ENCODE data around the gene CFAP97D2.

Gene CFAP97D2

GRCh38 chr13:114136576-114136975 lies 42.5 kb upstream of the CFAP97D2 start:
- no peaks in the 10 kb centered on the region for H3K27me3 ChIP-seq (ENCODE audit: insufficient read depth, low read length)
- no peak overlapping the region for H2AFZ ChIP-seq (ENCODE audit: low read depth, low read length)
- H3K4me3 ChIP-seq (ENCODE audit: low read length), result no peak overlapping the region
- H3K9me3 ChIP-seq (ENCODE audit: low read length), result no peaks in the 10 kb centered on the region
- H3K36me3 ChIP-seq (ENCODE audit: insufficient read depth, low read length), result no peaks in the 10 kb centered on the region
- peaks cover 19% of the 10 kb centered on the region for H3K4me1 ChIP-seq (ENCODE audit: insufficient read depth, low read length)

GRCh38 chr13:114140131-114140905 lies 38.7 kb upstream of the CFAP97D2 start:
- H2AFZ ChIP-seq (ENCODE audit: low read depth, low read length), result no peak overlapping the region
- H3K9me3 ChIP-seq (ENCODE audit: low read length), result no peaks in the 10 kb centered on the region
- no peaks in the 10 kb centered on the region for H3K36me3 ChIP-seq (ENCODE audit: insufficient read depth, low read length)
- peaks cover 14% of the 10 kb centered on the region for H3K4me1 ChIP-seq (ENCODE audit: insufficient read depth, low read length)
- H3K4me3 ChIP-seq (ENCODE audit: low read length), result no peak overlapping the region
- H3K27me3 ChIP-seq (ENCODE audit: insufficient read depth, low read length), result no peaks in the 10 kb centered on the region

GRCh38 chr13:114140906-114141250 lies 38.2 kb upstream of the CFAP97D2 start:
- H3K4me3 ChIP-seq (ENCODE audit: low read length), result no peak overlapping the region
- no peaks in the 10 kb centered on the region for H3K36me3 ChIP-seq (ENCODE audit: insufficient read depth, low read length)
- no peaks in the 10 kb centered on the region for H3K27me3 ChIP-seq (ENCODE audit: insufficient read depth, low read length)
- H2AFZ ChIP-seq (ENCODE audit: low read depth, low read length), result no peak overlapping the region
- peaks cover 14% of the 10 kb centered on the region for H3K4me1 ChIP-seq (ENCODE audit: insufficient read depth, low read length)
- H3K9me3 ChIP-seq (ENCODE audit: low read length), result no peaks in the 10 kb centered on the region

- H3K4me3 ChIP-seq (ENCODE audit: low read length), result no peak overlapping the region
- H3K36me3 ChIP-seq (ENCODE audit: insufficient read depth, low read length), result no peaks in the 10 kb centered on the region
- H3K27me3 ChIP-seq (ENCODE audit: insufficient read depth, low read length), result no peaks in the 10 kb centered on the region
- no peaks in the 10 kb centered on the region for H3K9me3 ChIP-seq (ENCODE audit: low read length)
- no peak overlapping the region for H2AFZ ChIP-seq (ENCODE audit: low read depth, low read length)
- peaks cover 14% of the 10 kb centered on the region for H3K4me1 ChIP-seq (ENCODE audit: insufficient read depth, low read length)
Observed at GRCh38 chr13:114141261-114141996, 37.6 kb upstream of the CFAP97D2 start.

- H3K4me3 ChIP-seq (ENCODE audit: low read length), result no peak overlapping the region
- no peak overlapping the region for H2AFZ ChIP-seq (ENCODE audit: low read depth, low read length)
- H3K4me1 ChIP-seq (ENCODE audit: insufficient read depth, low read length), result peaks cover 12% of the 10 kb centered on the region
- no peaks in the 10 kb centered on the region for H3K36me3 ChIP-seq (ENCODE audit: insufficient read depth, low read length)
- no peaks in the 10 kb centered on the region for H3K9me3 ChIP-seq (ENCODE audit: low read length)
- H3K27me3 ChIP-seq (ENCODE audit: insufficient read depth, low read length), result no peaks in the 10 kb centered on the region
Observed at GRCh38 chr13:114142137-114142550, 36.9 kb upstream of the CFAP97D2 start.

GRCh38 chr13:114142640-114143490 lies 36.2 kb upstream of the CFAP97D2 start:
- H3K4me3 ChIP-seq (ENCODE audit: low read length), result no peak overlapping the region
- H3K4me1 ChIP-seq (ENCODE audit: insufficient read depth, low read length), result peaks cover 12% of the 10 kb centered on the region
- H3K9me3 ChIP-seq (ENCODE audit: low read length), result no peaks in the 10 kb centered on the region
- H3K36me3 ChIP-seq (ENCODE audit: insufficient read depth, low read length), result no peaks in the 10 kb centered on the region
- no peaks in the 10 kb centered on the region for H3K27me3 ChIP-seq (ENCODE audit: insufficient read depth, low read length)
- H2AFZ ChIP-seq (ENCODE audit: low read depth, low read length), result no peak overlapping the region

- H3K4me3 ChIP-seq (ENCODE audit: low read length), result no peak overlapping the region
Observed at GRCh38 chr13:114143806-114144605, 35.1 kb upstream of the CFAP97D2 start.

GRCh38 chr13:114144606-114145244 lies 34.3 kb upstream of the CFAP97D2 start:
- peaks cover 12% of the 10 kb centered on the region for H3K4me1 ChIP-seq (ENCODE audit: insufficient read depth, low read length)
- no peaks in the 10 kb centered on the region for H3K9me3 ChIP-seq (ENCODE audit: low read length)
- H3K36me3 ChIP-seq (ENCODE audit: insufficient read depth, low read length), result no peaks in the 10 kb centered on the region
- H3K4me3 ChIP-seq (ENCODE audit: low read length), result no peak overlapping the region
- no peak overlapping the region for H2AFZ ChIP-seq (ENCODE audit: low read depth, low read length)
- H3K27me3 ChIP-seq (ENCODE audit: insufficient read depth, low read length), result no peaks in the 10 kb centered on the region

More at GRCh38 chr13:114143806-114144605, 35.1 kb upstream of the CFAP97D2 start:
- Histone ChIP-seq H3K9me3 (ENCODE audit: low read length) (no peaks in the 10 kb centered on the region), H3K27me3 (ENCODE audit: insufficient read depth, low read length) (no peaks in the 10 kb centered on the region), H2AFZ (ENCODE audit: low read depth, low read length) (no peak overlapping the region), H3K36me3 (ENCODE audit: insufficient read depth, low read length) (no peaks in the 10 kb centered on the region), H3K4me1 (ENCODE audit: insufficient read depth, low read length) (peaks cover 12% of the 10 kb centered on the region)

- Histone ChIP-seq H3K27me3 (ENCODE audit: insufficient read depth, low read length) (no peaks in the 10 kb centered on the region), H3K9me3 (ENCODE audit: low read length) (no peaks in the 10 kb centered on the region), H2AFZ (ENCODE audit: low read depth, low read length) (no peak overlapping the region), H3K4me1 (ENCODE audit: insufficient read depth, low read length) (peaks cover 12% of the 10 kb centered on the region), H3K4me3 (ENCODE audit: low read length) (no peak overlapping the region), H3K36me3 (ENCODE audit: insufficient read depth, low read length) (no peaks in the 10 kb centered on the region)
Observed at GRCh38 chr13:114145256-114145655, 33.8 kb upstream of the CFAP97D2 start.

GRCh38 chr13:114145722-114146121 lies 33.3 kb upstream of the CFAP97D2 start:
- Histone ChIP-seq H3K9me3 (ENCODE audit: low read length) (no peaks in the 10 kb centered on the region), H3K4me3 (ENCODE audit: low read length) (no peak overlapping the region), H3K36me3 (ENCODE audit: insufficient read depth, low read length) (no peaks in the 10 kb centered on the region), H3K4me1 (ENCODE audit: insufficient read depth, low read length) (peaks cover 10% of the 10 kb centered on the region), H2AFZ (ENCODE audit: low read depth, low read length) (no peak overlapping the region), H3K27me3 (ENCODE audit: insufficient read depth, low read length) (no peaks in the 10 kb centered on the region)

- Histone ChIP-seq H3K36me3 (ENCODE audit: insufficient read depth, low read length) (no peaks in the 10 kb centered on the region), H3K4me3 (ENCODE audit: low read length) (no peak overlapping the region), H2AFZ (ENCODE audit: low read depth, low read length) (no peak overlapping the region), H3K27me3 (ENCODE audit: insufficient read depth, low read length) (no peaks in the 10 kb centered on the region), H3K4me1 (ENCODE audit: insufficient read depth, low read length) (peaks cover 6% of the 10 kb centered on the region), H3K9me3 (ENCODE audit: low read length) (no peaks in the 10 kb centered on the region)
Observed at GRCh38 chr13:114146173-114146572, 32.9 kb upstream of the CFAP97D2 start.

GRCh38 chr13:114146629-114147028 lies 32.4 kb upstream of the CFAP97D2 start:
- Histone ChIP-seq H3K36me3 (ENCODE audit: insufficient read depth, low read length) (no peaks in the 10 kb centered on the region), H3K4me1 (ENCODE audit: insufficient read depth, low read length) (peaks cover 6% of the 10 kb centered on the region), H3K4me3 (ENCODE audit: low read length) (no peak overlapping the region), H3K9me3 (ENCODE audit: low read length) (no peaks in the 10 kb centered on the region), H3K27me3 (ENCODE audit: insufficient read depth, low read length) (no peaks in the 10 kb centered on the region), H2AFZ (ENCODE audit: low read depth, low read length) (no peak overlapping the region)
